Measurements from ENCODE around the gene CCDC83. TPM values are rescaled to one million over a fixed set of nuclear protein-coding genes. Genes with fewer than 3 reads are reported as not detected.
"Not testable (repeated sequence)": the region's sequence is repeated elsewhere in the genome, so short reads cannot be mapped to it uniquely, and the experiment has no call there.

Gene CCDC83
- total RNA-seq, 2 donors from 2014 or later, result not detected

DNA sequence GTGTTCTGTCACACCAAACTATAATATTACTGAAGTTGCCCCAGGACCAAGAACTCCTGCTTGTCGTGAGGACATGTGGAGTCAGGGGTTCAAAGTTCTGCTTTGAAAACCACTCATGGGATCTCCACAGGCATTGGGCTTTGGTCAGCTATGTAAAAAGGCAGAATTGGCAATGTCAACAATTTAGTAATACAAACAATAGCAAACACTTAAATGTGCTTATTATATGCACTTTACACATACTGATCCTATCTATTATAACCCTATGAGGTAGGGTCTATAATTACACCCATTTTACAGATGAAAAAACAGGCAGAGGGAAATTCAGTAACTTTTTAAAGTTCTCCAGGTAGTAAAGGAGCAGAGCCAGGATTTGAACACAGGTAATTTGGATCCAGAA, 94.6 kb downstream of the CCDC83 start:
- H3K27me3 ChIP-seq, result no peaks in the 10 kb centered on the region
- no peaks in the 10 kb centered on the region for H3K36me3 ChIP-seq
- H3K4me1 ChIP-seq, result no peaks in the 10 kb centered on the region
- H3K27ac ChIP-seq, result no peak overlapping the region
- intact Hi-C loops (cut with DNase I), result no loop called here
- no peaks in the 10 kb centered on the region for H3K9me3 ChIP-seq
- no peak overlapping the region for H3K9ac ChIP-seq (ENCODE audit: low read depth in 2 of 2, low read length in 2 of 2)
- no peak overlapping the region for H3K4me3 ChIP-seq
- no peak for DNase-seq
- TF ChIP-seq, protein P1, sequence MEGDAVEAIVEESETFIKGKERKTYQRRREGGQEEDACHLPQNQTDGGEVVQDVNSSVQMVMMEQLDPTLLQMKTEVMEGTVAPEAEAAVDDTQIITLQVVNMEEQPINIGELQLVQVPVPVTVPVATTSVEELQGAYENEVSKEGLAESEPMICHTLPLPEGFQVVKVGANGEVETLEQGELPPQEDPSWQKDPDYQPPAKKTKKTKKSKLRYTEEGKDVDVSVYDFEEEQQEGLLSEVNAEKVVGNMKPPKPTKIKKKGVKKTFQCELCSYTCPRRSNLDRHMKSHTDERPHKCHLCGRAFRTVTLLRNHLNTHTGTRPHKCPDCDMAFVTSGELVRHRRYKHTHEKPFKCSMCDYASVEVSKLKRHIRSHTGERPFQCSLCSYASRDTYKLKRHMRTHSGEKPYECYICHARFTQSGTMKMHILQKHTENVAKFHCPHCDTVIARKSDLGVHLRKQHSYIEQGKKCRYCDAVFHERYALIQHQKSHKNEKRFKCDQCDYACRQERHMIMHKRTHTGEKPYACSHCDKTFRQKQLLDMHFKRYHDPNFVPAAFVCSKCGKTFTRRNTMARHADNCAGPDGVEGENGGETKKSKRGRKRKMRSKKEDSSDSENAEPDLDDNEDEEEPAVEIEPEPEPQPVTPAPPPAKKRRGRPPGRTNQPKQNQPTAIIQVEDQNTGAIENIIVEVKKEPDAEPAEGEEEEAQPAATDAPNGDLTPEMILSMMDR (IDR thresholded peaks at IDR 0.05), result no peak

DNA sequence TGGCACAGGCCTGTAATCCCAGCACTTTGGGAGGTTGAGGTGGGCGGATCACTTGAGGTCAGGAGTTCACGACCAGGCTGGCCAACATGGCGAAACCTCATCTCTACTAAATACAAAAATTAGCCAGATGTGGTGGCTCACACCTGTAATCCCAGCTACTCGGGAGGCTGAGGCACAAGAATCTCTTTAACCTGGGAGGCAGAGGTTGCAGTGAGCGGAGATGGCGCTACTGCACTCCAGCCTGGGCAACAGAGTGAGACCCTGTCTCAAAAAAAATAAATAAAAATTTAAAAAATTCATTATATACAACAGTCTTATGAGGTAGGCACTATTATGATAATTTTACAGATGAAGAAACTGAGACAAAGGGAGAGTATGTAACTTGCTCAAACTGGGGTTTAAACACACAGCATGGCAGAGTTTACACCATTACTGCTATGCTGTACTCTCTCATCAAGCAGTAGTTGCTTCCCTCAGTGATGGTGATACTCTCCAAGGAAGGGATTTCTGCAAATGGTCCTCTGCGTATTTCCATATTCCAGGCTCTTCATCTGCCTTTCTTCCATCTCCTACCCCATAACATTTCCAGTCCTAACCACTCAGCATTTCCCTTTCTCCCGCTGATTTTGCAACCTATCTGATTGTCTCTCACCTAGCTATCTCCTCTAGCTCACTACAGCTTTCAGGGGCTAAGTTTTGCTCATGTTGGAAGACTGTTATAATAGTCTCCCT, 95.3 kb downstream of the CCDC83 start:
- intact Hi-C loops (cut with DNase I), result no loop called here
- Histone ChIP-seq H3K9ac (ENCODE audit: low read depth in 2 of 2, low read length in 2 of 2) (no peak overlapping the region), H3K27ac (no peak overlapping the region), H3K4me3 (no peak overlapping the region), H3K9me3 (no peaks in the 10 kb centered on the region), H3K36me3 (no peaks in the 10 kb centered on the region), H3K27me3 (no peaks in the 10 kb centered on the region), H3K4me1 (no peaks in the 10 kb centered on the region)
- no peak for DNase-seq
- TF ChIP-seq, protein P1 (IDR thresholded peaks at IDR 0.05), result no peak

- TF ChIP-seq, protein P1 (IDR thresholded peaks at IDR 0.05), result no peak
- Histone ChIP-seq H3K4me1 (no peaks in the 10 kb centered on the region), H3K36me3 (no peaks in the 10 kb centered on the region), H3K9ac (ENCODE audit: low read depth in 2 of 2, low read length in 2 of 2) (no peak overlapping the region), H3K4me3 (no peak overlapping the region), H3K27ac (no peak overlapping the region), H3K9me3 (no peaks in the 10 kb centered on the region), H3K27me3 (no peaks in the 10 kb centered on the region)
- intact Hi-C loops (cut with DNase I), result no loop called here
- DNase-seq, result no peak
These were observed 95.8 kb downstream of the CCDC83 start for GRCh38 chr11:85951049-85951405.

- TF ChIP-seq, protein P1 (IDR thresholded peaks at IDR 0.05), result no peak
- intact Hi-C loops (cut with DNase I), result no loop called here
- Histone ChIP-seq H3K36me3 (no peaks in the 10 kb centered on the region), H3K9ac (ENCODE audit: low read depth in 2 of 2, low read length in 2 of 2) (no peak overlapping the region), H3K27me3 (no peaks in the 10 kb centered on the region), H3K4me3 (no peak overlapping the region), H3K9me3 (no peaks in the 10 kb centered on the region), H3K27ac (no peak overlapping the region), H3K4me1 (no peaks in the 10 kb centered on the region)
- DNase-seq, result no peak
These were observed 96.4 kb downstream of the CCDC83 start for GRCh38 chr11:85951428-85952107.

DNA sequence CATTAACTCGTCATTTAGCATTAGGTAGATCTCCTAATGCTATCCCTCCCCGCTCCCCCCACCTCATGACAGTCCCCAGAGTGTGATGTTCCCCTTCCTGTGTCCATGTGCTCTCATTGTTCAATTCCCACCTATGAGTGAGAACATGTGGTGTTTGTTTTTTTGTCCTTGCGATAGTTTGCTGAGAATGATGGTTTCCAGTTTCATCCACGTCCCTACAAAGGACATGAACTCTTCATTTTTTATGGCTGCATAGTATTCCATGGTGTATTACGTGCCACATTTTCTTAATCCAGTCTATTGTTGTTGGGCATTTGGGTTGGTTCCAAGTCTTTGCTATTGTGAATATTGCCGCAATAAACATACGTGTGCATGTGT, 96.9 kb downstream of the CCDC83 start:
- H3K36me3 ChIP-seq; H3K4me3 ChIP-seq; H3K27ac ChIP-seq; intact Hi-C loops (cut with DNase I); H3K27me3 ChIP-seq; H3K4me1 ChIP-seq; H3K9ac ChIP-seq (ENCODE audit: low read depth in 2 of 2, low read length in 2 of 2); H3K9me3 ChIP-seq; DNase-seq: not testable (repeated sequence)

DNA sequence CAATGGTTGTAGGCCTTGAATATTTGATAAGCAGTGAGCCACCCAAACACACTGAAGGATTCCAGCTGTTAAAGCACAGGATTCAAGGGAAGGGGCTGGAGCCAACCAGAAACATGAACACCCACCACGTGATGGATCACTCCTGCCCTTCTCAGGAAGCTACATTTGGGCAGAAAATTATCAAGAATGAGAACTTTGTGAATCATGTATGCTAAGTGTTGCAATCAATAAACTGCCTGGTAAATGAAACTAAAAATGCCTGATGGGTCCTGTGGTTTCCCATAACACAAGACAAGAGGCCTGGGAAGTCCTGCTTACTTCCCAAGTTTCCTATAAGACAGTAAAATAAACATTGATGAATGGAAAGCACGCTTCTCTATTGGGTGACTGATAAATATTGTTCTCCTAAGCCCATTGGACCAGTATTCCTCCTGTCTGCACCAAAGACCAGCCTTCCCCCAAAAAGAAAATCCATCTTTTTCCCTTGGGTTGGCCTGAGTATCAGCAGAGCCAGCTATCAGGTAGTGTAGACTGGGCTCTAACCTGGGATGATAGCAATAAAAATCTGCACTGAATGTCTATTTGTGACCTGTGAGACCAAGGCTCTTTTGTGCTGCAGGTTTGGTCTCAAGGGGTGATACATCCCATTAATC, 98.4 kb downstream of the CCDC83 start:
- no peaks in the 10 kb centered on the region for H3K27me3 ChIP-seq
- TF ChIP-seq, protein P1 (IDR thresholded peaks at IDR 0.05), result no peak
- intact Hi-C loops (cut with DNase I), result no loop called here
- no peak overlapping the region for H3K27ac ChIP-seq
- no peak overlapping the region for H3K9ac ChIP-seq (ENCODE audit: low read depth in 2 of 2, low read length in 2 of 2)
- no peaks in the 10 kb centered on the region for H3K9me3 ChIP-seq
- no peak overlapping the region for H3K4me3 ChIP-seq
- H3K4me1 ChIP-seq, result no peaks in the 10 kb centered on the region
- no peak for DNase-seq
- H3K36me3 ChIP-seq, result no peaks in the 10 kb centered on the region

Data from colonic mucosa (tissue), 4 donors.